SK-N-SH (cell line): ENCODE data around the gene CCDC50. TPM values are rescaled to one million over a fixed set of nuclear protein-coding genes. Genes with fewer than 3 reads are reported as not detected.

Experiments used
- CTCF ChIA-PET: fragments of 300-600, 350-600 bp; formaldehyde crosslinking; extraction: SDS; loops from one replicate; lab custom pipeline; 2021; lab: Yijun Ruan, JAX
- POLR2A ChIA-PET: fragments of 350-600 bp; sonication (Branson Sonifier 250); formaldehyde crosslinking; extraction: SDS; loops from one replicate; lab custom pipeline; 2020; ENCODE audit warnings: antibody characterized with exemption, inconsistent platforms; lab: Yijun Ruan, JAX
- DNase-seq: peaks from one replicate; pipeline ENCODE4 v3.0.0; 2012
- H2AFZ ChIP-seq: fragments of 200-600 bp; sonication (generic); 2 replicates; pipeline ENCODE4 v1.8.1; 2016; ENCODE audit warnings: antibody characterized with exemption, mild to moderate bottlenecking, low read depth
- H3F3A ChIP-seq: fragments of 200-600 bp; sonication (generic); replicated peaks from 2 replicates; pipeline ENCODE3; 2016; ENCODE audit warnings: antibody characterized with exemption, mild to moderate bottlenecking; ENCODE audit not compliant: insufficient read depth
- H3K27ac ChIP-seq, 2 experiments: fragments of 200-500 bp in 1 of 2; fragments of 200-600 bp in 1 of 2; sonication (Bioruptor generic) in 1 of 2; sonication (generic), shearing (Covaris generic) in 1 of 2; 2 replicates each; pipeline versions ENCODE4 v1.5.1 to v1.6.1; 2014 to 2016; ENCODE audit warnings: low read depth in 2 of 2, inconsistent platforms in 1 of 2, low read length in 1 of 2, mild to moderate bottlenecking in 1 of 2, mixed read lengths in 1 of 2
- H3K27me3 ChIP-seq: fragments of 200-600 bp; sonication (generic), shearing (Covaris generic); 2 replicates; pipeline ENCODE4 v1.6.1; 2016; ENCODE audit warnings: mixed run types; ENCODE audit not compliant: insufficient read depth
- H3K36me3 ChIP-seq, 2 experiments: fragments of 200-500 bp in 1 of 2; fragments of 200-600 bp in 1 of 2; sonication (Bioruptor generic) in 1 of 2; sonication (generic) in 1 of 2; replicated peaks in 1 of 2; 2 replicates each; pipeline versions ENCODE3 to v1.5.1; 2014 to 2016; ENCODE audit warnings: low read length in 1 of 2, mild to moderate bottlenecking in 1 of 2; ENCODE audit not compliant: insufficient read depth in 2 of 2, control insufficient read depth in 1 of 2
- H3K4me1 ChIP-seq, 2 experiments: fragments of 200-500 bp in 1 of 2; fragments of 200-600 bp in 1 of 2; sonication (Bioruptor generic) in 1 of 2; sonication (generic), shearing (Covaris generic) in 1 of 2; 2 replicates each; pipeline versions ENCODE4 v1.5.1 to v1.6.1; 2014 to 2016; ENCODE audit warnings: low read depth in 1 of 2, low read length in 1 of 2, mixed run types in 1 of 2; ENCODE audit not compliant: insufficient read depth in 2 of 2, control insufficient read depth in 1 of 2
- H3K4me2 ChIP-seq: fragments of 200-600 bp; sonication (generic), shearing (Covaris generic); 2 replicates; pipeline ENCODE4 v1.6.1; 2017; ENCODE audit warnings: mixed run types
- H3K4me3 ChIP-seq, 2 experiments: fragments of 200-500 bp in 1 of 2; fragments of 200-600 bp in 1 of 2; sonication (Bioruptor generic) in 1 of 2; sonication (generic), shearing (Covaris generic) in 1 of 2; 2 replicates each; pipeline versions ENCODE4 v1.5.1 to v1.8.1; 2014 to 2016; ENCODE audit warnings: low read depth in 2 of 2, inconsistent platforms in 1 of 2, low read length in 1 of 2, mild to moderate bottlenecking in 1 of 2, mixed read lengths in 1 of 2, moderate library complexity in 1 of 2
- H3K79me2 ChIP-seq: fragments of 200-600 bp; sonication (generic); 2 replicates; pipeline ENCODE4 v1.8.1; 2017; ENCODE audit warnings: mild to moderate bottlenecking; ENCODE audit not compliant: insufficient read depth
- H3K9ac ChIP-seq: fragments of 200-600 bp; sonication (generic); 2 replicates; pipeline ENCODE4 v1.6.1; 2017; ENCODE audit warnings: mixed run types
- H3K9me2 ChIP-seq: fragments of 200-600 bp; sonication (generic); 2 replicates; pipeline ENCODE4 v1.6.1; 2017; ENCODE audit warnings: mixed run types
- H3K9me3 ChIP-seq: fragments of 200-600 bp; sonication (generic); 2 replicates; pipeline ENCODE4 v1.6.1; 2017; ENCODE audit warnings: mixed run types, mild to moderate bottlenecking, moderate library complexity
- H4K20me1 ChIP-seq: fragments of 200-600 bp; sonication (generic); 2 replicates; pipeline ENCODE4 v1.6.1; 2017; ENCODE audit warnings: mild to moderate bottlenecking, mixed run types; ENCODE audit not compliant: insufficient read depth
- CTCF ChIP-seq: fragments of 200-600 bp; sonication (generic); IDR thresholded peaks from 2 replicates; pipeline ENCODE4 v1.6.1; 2017; ENCODE audit warnings: antibody characterized with exemption, mild to moderate bottlenecking, moderate library complexity
- EP300 ChIP-seq, 2 experiments: IDR thresholded peaks; 2 replicates each; pipeline versions ENCODE4 v1.4.0 to v1.6.1; 2012; ENCODE audit warnings: borderline replicate concordance in 1 of 2, low read depth in 1 of 2, low read length in 1 of 2
- GABPA ChIP-seq: IDR thresholded peaks from 2 replicates; pipeline ENCODE4 v1.4.0; 2012; ENCODE audit warnings: low read depth, mild to moderate bottlenecking
- GATA2 ChIP-seq: sonication (generic); formaldehyde crosslinking; IDR thresholded peaks from 2 replicates; pipeline ENCODE4 v1.5.0; 2020; ENCODE audit warnings: mild to moderate bottlenecking, missing genetic modification reagents
- JUND ChIP-seq: IDR thresholded peaks from 2 replicates; pipeline ENCODE4 v1.4.0; 2012
- MAX ChIP-seq: IDR thresholded peaks from 2 replicates; pipeline ENCODE4 v1.4.0; 2012; ENCODE audit warnings: low read depth
- MEF2A ChIP-seq: IDR thresholded peaks from 2 replicates; pipeline ENCODE4 v1.4.0; 2012; ENCODE audit warnings: low read depth, borderline replicate concordance
- RAD21 ChIP-seq: IDR thresholded peaks from 2 replicates; pipeline ENCODE4 v1.6.1; 2012; ENCODE audit warnings: mild to moderate bottlenecking, low read length
- RXRA ChIP-seq: IDR thresholded peaks from 2 replicates; pipeline ENCODE4 v1.4.0; 2012; ENCODE audit warnings: low read depth, mild to moderate bottlenecking, borderline replicate concordance
- SIN3A ChIP-seq: IDR thresholded peaks from 2 replicates; pipeline ENCODE4 v1.6.1; 2012; ENCODE audit warnings: low read depth, mild to moderate bottlenecking, low read length, moderate library complexity, borderline replicate concordance
- SMC3 ChIP-seq: IDR thresholded peaks from 2 replicates; pipeline ENCODE4 v1.6.1; 2012; ENCODE audit warnings: low read depth, low read length, improper control_type of control experiment
- TCF12 ChIP-seq: IDR thresholded peaks from 2 replicates; pipeline ENCODE4 v1.4.0; 2012
- USF1 ChIP-seq: IDR thresholded peaks from 2 replicates; pipeline ENCODE4 v1.4.0; 2012; ENCODE audit warnings: low read depth, borderline replicate concordance
- USF2 ChIP-seq: fragments of 150-350 bp; IDR thresholded peaks from 2 replicates; pipeline ENCODE4 v1.6.1; 2017; ENCODE audit warnings: antibody characterized with exemption, low read length, low read depth, borderline replicate concordance
- ZBTB33 ChIP-seq: IDR thresholded peaks from 2 replicates; pipeline ENCODE4 v1.4.0; 2012; ENCODE audit warnings: low read depth, borderline replicate concordance
- WGBS: methylation state at CpG from one replicate; pipeline ENCODE4 v1.1.6; 2017; ENCODE audit warnings: low lambda C conversion rate; 5-methylcytosine and 5-hydroxymethylcytosine counted together
- polyA plus RNA-seq, 3 experiments: library from polyadenylated mRNA; depleted of rRNA; stranded (reverse); fragments of >200 nt; gene quantifications; 2 replicates each; pipeline ENCODE4 v1.2.3, GENCODE V29; 2012

The CCDC50 gene
- polyA plus RNA-seq, 1 of the 3 experiments (the other 2 are of a cell fraction), result 21.9 TPM

- ChIA-PET CTCF (no interaction called here), POLR2A (no interaction called here)
- no peaks in the 10 kb centered on the region for H3K36me3 ChIP-seq
- no peak overlapping the region for H3K4me3 ChIP-seq
- WGBS, result 87% methylated on average over 5 of the region's 5 CpGs
- H3K4me1 ChIP-seq, result no peaks in the 10 kb centered on the region
- H3K4me2 ChIP-seq, result no peak overlapping the region
- no peak overlapping the region for H3K9ac ChIP-seq
- H3F3A ChIP-seq, result no peaks in the 10 kb centered on the region
- H3K9me3 ChIP-seq, result no peaks in the 10 kb centered on the region
- no peaks in the 10 kb centered on the region for H3K27me3 ChIP-seq
- no peaks in the 10 kb centered on the region for H3K79me2 ChIP-seq
- no peak for DNase-seq
- H3K27ac ChIP-seq, result no peak overlapping the region
- TF ChIP-seq MAX, result no peak
- TF ChIP-seq USF1, result no peak
- TF ChIP-seq JUND, result no peak
- no peak for TF ChIP-seq EP300 (IDR thresholded peaks at IDR 0.05; ENCODE audit: borderline replicate concordance in 1 of 2, low read depth in 1 of 2, low read length in 1 of 2)
- no peak for TF ChIP-seq ZBTB33
- TF ChIP-seq CTCF, result no peak
- no peak for TF ChIP-seq GABPA
- TF ChIP-seq SIN3A, result no peak
- no peak for TF ChIP-seq RAD21
- no peak for TF ChIP-seq GATA2 (CRISPR knock-in tag)
- no peak for TF ChIP-seq TCF12
- no peak for TF ChIP-seq RXRA
- no peak for TF ChIP-seq MEF2A
- no peak for TF ChIP-seq SMC3
- TF ChIP-seq USF2, result no peak
- H3K9me2 ChIP-seq, result no peaks in the 10 kb centered on the region
- H4K20me1 ChIP-seq, result no peaks in the 10 kb centered on the region
- H2AFZ ChIP-seq, result no peak overlapping the region
Observed at GRCh38 chr3:191301782-191302411, 27.3 kb upstream of the CCDC50 start.
